Bronchial epithelial cell (primary cell): ENCODE data around the gene TSKS. TPM values are rescaled to one million over a fixed set of nuclear protein-coding genes. Genes with fewer than 3 reads are reported as not detected.

Experiments used
- DNase-seq: peaks from one replicate; pipeline ENCODE4 v3.0.0-alpha.2; 2010; ENCODE audit warnings: low read depth
- FAIRE-seq: peaks from 2 replicates; lab custom pipeline; 2011; peaks lifted over from hg19 to GRCh38; lab: Jason Lieb, UNC
- H3K27me3 ChIP-seq: 2 replicates; pipeline ENCODE4 v1.5.1; 2011; ENCODE audit warnings: low read length; ENCODE audit not compliant: control insufficient read depth, insufficient read depth
- H3K36me3 ChIP-seq: 2 replicates; pipeline ENCODE4 v1.5.1; 2011; ENCODE audit warnings: low read length; ENCODE audit not compliant: control insufficient read depth, insufficient read depth
- H3K4me3 ChIP-seq: 2 replicates; pipeline ENCODE4 v1.5.1; 2011; ENCODE audit warnings: mild to moderate bottlenecking, low read depth, low read length, control low read depth
- CTCF ChIP-seq: IDR thresholded peaks from 2 replicates; pipeline ENCODE4 v1.5.1; 2011; ENCODE audit warnings: mild to moderate bottlenecking, moderate library complexity, low read length, control low read depth, inconsistent platforms; ENCODE audit not compliant: insufficient read depth, severe bottlenecking
- total RNA-seq: library from RNA; depleted of rRNA; stranded (reverse); fragments of >200 nt; gene quantifications from 2 replicates; pipeline ENCODE4 v1.2.1, GENCODE V29; 2014

TSKS gene
- total RNA-seq, 1 donor from 2014 or later: not detected

GRCh38 chr19:49792829-49793560, 29.9 kb upstream of the TSKS start:
- TF ChIP-seq CTCF: no peak
- no peak for FAIRE-seq
- no peak for DNase-seq
- Histone ChIP-seq H3K36me3 (peaks cover 37% of the 10 kb centered on the region), H3K27me3 (no peaks in the 10 kb centered on the region), H3K4me3 (no peak overlapping the region)

GRCh38 chr19:49791776-49792445, 28.8 kb upstream of the TSKS start:
- no peak for DNase-seq
- Histone ChIP-seq H3K4me3 (no peak overlapping the region), H3K36me3 (peaks cover 35% of the 10 kb centered on the region), H3K27me3 (no peaks in the 10 kb centered on the region)
- no peak for FAIRE-seq
- TF ChIP-seq CTCF: no peak

GRCh38 chr19:49790866-49791265, 27.8 kb upstream of the TSKS start:
- Histone ChIP-seq H3K36me3 (peaks cover 25% of the 10 kb centered on the region), H3K27me3 (no peaks in the 10 kb centered on the region), H3K4me3 (no peak overlapping the region)
- FAIRE-seq (no peak), DNase-seq (no peak)
- TF ChIP-seq CTCF: no peak

- DNase-seq (no peak), FAIRE-seq (no peak)
- Histone ChIP-seq H3K36me3 (peaks cover 14% of the 10 kb centered on the region), H3K4me3 (no peak overlapping the region), H3K27me3 (no peaks in the 10 kb centered on the region)
- TF ChIP-seq CTCF: no peak
Observed at GRCh38 chr19:49788857-49789256, 25.8 kb upstream of the TSKS start.

- no peak for TF ChIP-seq CTCF
- Histone ChIP-seq H3K27me3 (no peaks in the 10 kb centered on the region), H3K4me3 (no peak overlapping the region), H3K36me3 (peaks cover 7% of the 10 kb centered on the region)
- FAIRE-seq: no peak
- no peak for DNase-seq
Observed at GRCh38 chr19:49787746-49788145, 24.6 kb upstream of the TSKS start.
